SU-DHL-6 (cell line): Measurements from ENCODE around the gene CFAP210.

ENCODE experiments used
- EZH2phosphoT487 ChIP-seq: fragments of 200-600 bp; sonication (generic), shearing (Covaris generic); conservative IDR thresholded peaks from 2 replicates; pipeline ENCODE4 v1.6.1; 2018; ENCODE audit warnings: mild to moderate bottlenecking, antibody characterized with exemption, low read length, moderate library complexity, mixed read lengths
- TF ChIP-seq, protein P1 (sequence below): fragments of 200-600 bp; sonication (generic); IDR thresholded peaks from one replicate; pipeline ENCODE4 v1.5.1; 2017; ENCODE audit warnings: antibody characterized with exemption, mild to moderate bottlenecking, low read length, moderate library complexity; ENCODE audit not compliant: insufficient read depth, poor library complexity, severe bottlenecking

DNA sequence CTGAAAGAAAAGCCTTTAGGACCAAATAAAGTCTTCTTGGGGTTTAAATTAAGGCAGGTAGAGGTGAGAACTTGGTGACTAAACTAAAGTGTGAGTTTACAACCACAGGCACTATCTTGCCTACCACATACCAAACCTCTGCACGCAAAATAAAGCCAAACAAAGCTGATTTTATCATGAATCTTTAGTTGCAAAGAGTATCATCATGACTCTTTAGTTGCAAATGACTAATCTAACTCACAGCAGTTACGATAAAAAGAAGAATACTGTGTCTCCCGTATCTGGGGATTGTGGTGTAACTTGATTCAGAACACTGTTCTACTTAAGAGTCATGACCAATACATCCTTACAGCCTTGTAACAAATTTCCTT lies 11.2 kb downstream of the CFAP210 start:
- TF ChIP-seq, protein P1, sequence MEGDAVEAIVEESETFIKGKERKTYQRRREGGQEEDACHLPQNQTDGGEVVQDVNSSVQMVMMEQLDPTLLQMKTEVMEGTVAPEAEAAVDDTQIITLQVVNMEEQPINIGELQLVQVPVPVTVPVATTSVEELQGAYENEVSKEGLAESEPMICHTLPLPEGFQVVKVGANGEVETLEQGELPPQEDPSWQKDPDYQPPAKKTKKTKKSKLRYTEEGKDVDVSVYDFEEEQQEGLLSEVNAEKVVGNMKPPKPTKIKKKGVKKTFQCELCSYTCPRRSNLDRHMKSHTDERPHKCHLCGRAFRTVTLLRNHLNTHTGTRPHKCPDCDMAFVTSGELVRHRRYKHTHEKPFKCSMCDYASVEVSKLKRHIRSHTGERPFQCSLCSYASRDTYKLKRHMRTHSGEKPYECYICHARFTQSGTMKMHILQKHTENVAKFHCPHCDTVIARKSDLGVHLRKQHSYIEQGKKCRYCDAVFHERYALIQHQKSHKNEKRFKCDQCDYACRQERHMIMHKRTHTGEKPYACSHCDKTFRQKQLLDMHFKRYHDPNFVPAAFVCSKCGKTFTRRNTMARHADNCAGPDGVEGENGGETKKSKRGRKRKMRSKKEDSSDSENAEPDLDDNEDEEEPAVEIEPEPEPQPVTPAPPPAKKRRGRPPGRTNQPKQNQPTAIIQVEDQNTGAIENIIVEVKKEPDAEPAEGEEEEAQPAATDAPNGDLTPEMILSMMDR: no peak
- no peak for TF ChIP-seq EZH2phosphoT487
